BE2C (cell line): ENCODE results near the gene LRRC75B.

Source experiments
- DNase-seq: peaks from one replicate; pipeline ENCODE4 v3.0.0-alpha.2; 2020
- H3K27me3 ChIP-seq: fragments of 250-450 bp; sonication (Bioruptor Pico); 2 replicates; pipeline ENCODE4 v1.5.1; 2020; ENCODE audit warnings: mild to moderate bottlenecking
- H3K36me3 ChIP-seq: fragments of 250-450 bp; sonication (Bioruptor Pico); 2 replicates; pipeline ENCODE4 v1.5.1; 2020; ENCODE audit warnings: mild to moderate bottlenecking
- H3K4me1 ChIP-seq: fragments of 250-450 bp; sonication (Bioruptor Pico); 2 replicates; pipeline ENCODE4 v1.5.1; 2020
- H3K4me3 ChIP-seq: 2 replicates; pipeline ENCODE4 v1.5.1; 2011; ENCODE audit warnings: low read depth, low read length
- H3K9me3 ChIP-seq: fragments of 250-450 bp; sonication (Bioruptor Pico); 2 replicates; pipeline ENCODE4 v1.5.1; 2020
- TF ChIP-seq, protein P1 (sequence below): IDR thresholded peaks from 2 replicates; pipeline ENCODE4 v1.5.1; 2012; ENCODE audit warnings: mild to moderate bottlenecking, low read depth, low read length

Gene LRRC75B

GRCh38 chr22:24592058-24592850 is 619 bp downstream of the LRRC75B start:
- H3K4me3 ChIP-seq = peak overlapping the region; percentile 56
- TF ChIP-seq, protein P1, sequence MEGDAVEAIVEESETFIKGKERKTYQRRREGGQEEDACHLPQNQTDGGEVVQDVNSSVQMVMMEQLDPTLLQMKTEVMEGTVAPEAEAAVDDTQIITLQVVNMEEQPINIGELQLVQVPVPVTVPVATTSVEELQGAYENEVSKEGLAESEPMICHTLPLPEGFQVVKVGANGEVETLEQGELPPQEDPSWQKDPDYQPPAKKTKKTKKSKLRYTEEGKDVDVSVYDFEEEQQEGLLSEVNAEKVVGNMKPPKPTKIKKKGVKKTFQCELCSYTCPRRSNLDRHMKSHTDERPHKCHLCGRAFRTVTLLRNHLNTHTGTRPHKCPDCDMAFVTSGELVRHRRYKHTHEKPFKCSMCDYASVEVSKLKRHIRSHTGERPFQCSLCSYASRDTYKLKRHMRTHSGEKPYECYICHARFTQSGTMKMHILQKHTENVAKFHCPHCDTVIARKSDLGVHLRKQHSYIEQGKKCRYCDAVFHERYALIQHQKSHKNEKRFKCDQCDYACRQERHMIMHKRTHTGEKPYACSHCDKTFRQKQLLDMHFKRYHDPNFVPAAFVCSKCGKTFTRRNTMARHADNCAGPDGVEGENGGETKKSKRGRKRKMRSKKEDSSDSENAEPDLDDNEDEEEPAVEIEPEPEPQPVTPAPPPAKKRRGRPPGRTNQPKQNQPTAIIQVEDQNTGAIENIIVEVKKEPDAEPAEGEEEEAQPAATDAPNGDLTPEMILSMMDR = no peak
- no peak for DNase-seq
- peaks cover 10% of the 10 kb centered on the region for H3K4me1 ChIP-seq
- no peaks in the 10 kb centered on the region for H3K36me3 ChIP-seq
- no peaks in the 10 kb centered on the region for H3K9me3 ChIP-seq
- H3K27me3 ChIP-seq = no peaks in the 10 kb centered on the region

DNA sequence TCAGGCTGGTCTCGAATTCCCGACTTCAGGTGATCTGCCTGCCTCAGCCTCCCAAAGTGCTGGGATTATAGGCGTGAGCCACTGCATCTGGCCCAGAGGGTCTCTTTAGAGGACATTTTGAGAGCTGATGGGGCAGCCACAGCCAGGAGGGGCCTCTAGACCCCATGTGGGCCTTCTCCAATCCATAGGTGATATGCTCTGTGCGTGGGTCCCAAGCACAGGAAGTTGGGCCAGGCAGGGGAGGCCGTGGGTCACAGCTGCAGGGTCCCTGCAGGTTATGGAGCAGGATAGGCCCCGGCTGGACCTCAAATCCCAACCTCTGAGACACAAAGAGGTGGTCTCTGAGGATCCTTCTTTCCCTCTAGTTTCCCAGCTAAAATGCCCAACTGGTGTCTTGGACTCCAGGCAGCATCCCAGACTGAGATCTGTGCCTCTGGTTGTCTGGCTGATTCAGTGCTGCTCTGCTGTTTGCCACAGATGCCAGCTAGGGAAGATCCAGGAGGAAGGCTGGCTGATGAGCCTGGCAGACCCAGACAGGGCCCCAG is 1.5 kb downstream of the LRRC75B start:
- no peak for DNase-seq
- TF ChIP-seq, protein P1 = no peak
- Histone ChIP-seq H3K4me3 (no peak overlapping the region), H3K4me1 (peaks cover 10% of the 10 kb centered on the region), H3K36me3 (no peaks in the 10 kb centered on the region), H3K9me3 (no peaks in the 10 kb centered on the region), H3K27me3 (no peaks in the 10 kb centered on the region)

GRCh38 chr22:24590596-24591173 is 2.2 kb downstream of the LRRC75B start:
- H3K4me3 ChIP-seq = no peak overlapping the region
- no peak for DNase-seq
- H3K27me3 ChIP-seq = no peaks in the 10 kb centered on the region
- no peaks in the 10 kb centered on the region for H3K9me3 ChIP-seq
- H3K4me1 ChIP-seq = peaks cover 10% of the 10 kb centered on the region
- TF ChIP-seq, protein P1 = no peak
- H3K36me3 ChIP-seq = no peaks in the 10 kb centered on the region

DNA sequence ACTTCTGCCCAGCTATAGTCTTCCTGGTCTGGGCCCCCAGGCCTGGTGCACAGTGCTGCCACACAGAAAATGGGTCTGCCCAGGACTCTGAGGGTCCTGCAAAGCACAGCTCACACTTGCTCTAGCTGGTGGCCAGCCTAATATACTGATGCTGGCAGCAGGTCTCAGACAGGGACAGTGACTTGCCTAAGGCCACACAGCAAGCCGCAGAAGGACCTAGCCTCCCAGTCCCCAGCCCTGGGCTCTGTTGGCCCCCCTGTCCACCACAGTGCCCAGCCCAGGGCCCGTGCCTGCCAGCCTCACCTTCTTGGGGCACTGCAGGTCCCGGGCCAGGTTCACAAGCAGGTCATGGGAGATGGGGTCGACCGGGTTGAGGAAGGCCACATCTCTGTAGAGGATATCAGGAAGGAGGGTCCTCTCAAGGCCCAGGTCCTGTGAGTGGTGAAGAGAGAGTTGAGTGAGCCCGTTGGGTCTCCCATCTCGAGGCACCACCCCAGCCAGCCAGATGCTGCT is 3.3 kb downstream of the LRRC75B start:
- no peak for DNase-seq
- no peaks in the 10 kb centered on the region for H3K9me3 ChIP-seq
- H3K4me1 ChIP-seq = peaks cover 10% of the 10 kb centered on the region
- H3K36me3 ChIP-seq = no peaks in the 10 kb centered on the region
- TF ChIP-seq, protein P1 = no peak
- no peaks in the 10 kb centered on the region for H3K27me3 ChIP-seq
- H3K4me3 ChIP-seq = no peak overlapping the region

DNA sequence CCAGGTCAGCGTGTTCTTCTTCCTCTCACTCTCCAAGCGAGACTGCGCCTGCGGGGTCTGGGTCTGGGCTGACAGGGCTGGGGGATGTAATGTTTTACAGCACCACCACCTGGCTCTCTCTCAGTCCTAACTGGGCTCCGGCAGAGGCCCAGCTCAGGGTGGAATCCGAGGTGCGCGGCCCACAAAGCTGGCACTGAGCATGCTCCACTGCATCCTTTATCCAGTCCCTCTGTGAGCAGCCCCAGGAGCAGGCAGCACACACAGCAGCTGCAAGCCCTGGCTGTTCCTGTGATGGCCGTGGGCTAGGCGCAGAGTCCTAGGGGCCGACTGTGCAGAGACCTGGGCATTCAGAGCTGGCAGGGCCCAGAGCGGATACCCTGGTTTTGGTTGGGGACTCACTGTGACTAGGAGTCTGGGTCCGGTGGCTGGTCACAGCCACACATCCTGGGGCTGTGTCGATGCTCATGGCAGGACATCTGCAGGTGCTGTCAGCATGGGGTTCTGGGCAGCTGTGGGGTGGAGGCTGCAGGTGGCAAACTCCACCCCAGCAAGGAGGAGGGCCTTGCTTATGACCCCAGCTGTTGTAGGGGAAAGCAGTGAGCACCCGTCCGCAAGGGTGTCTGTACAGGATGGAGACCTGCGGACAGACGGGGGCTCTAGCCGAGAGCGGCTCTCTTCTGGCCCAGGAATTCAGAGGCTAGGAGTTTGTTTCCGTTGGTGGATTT is 4.0 kb downstream of the LRRC75B start:
- DNase-seq = peak; percentile 52
- no peaks in the 10 kb centered on the region for H3K36me3 ChIP-seq
- no peak overlapping the region for H3K4me3 ChIP-seq
- TF ChIP-seq, protein P1 = no peak
- H3K27me3 ChIP-seq = no peaks in the 10 kb centered on the region
- peaks cover 10% of the 10 kb centered on the region for H3K4me1 ChIP-seq
- no peaks in the 10 kb centered on the region for H3K9me3 ChIP-seq
